Prostate gland (tissue), 2 donors: ENCODE measurements around the gene B4GALNT4. TPM values are rescaled to one million over a fixed set of nuclear protein-coding genes. Genes with fewer than 3 reads are reported as not detected.

ENCODE experiments used
- DNase-seq: peaks from one replicate; pipeline ENCODE4 v3.0.0-alpha.2; 2019; ENCODE audit warnings: low spot score
- H3K27ac ChIP-seq, 2 donors: fragments of 200-600 bp; sonication (generic); 2 replicates each; pipeline ENCODE4 v1.5.1; 2017 to 2019
- H3K27me3 ChIP-seq: fragments of 200-600 bp; sonication (generic); replicated peaks from 2 replicates; pipeline ENCODE4 v1.5.1; 2019; ENCODE audit not compliant: insufficient read depth
- H3K36me3 ChIP-seq, 2 donors: fragments of 200-600 bp; sonication (generic); 1 replicate in 1 of 2; 2 replicates in 1 of 2; pipeline versions ENCODE4 v1.5.1 to v1.8.1; 2017 to 2019
- H3K4me1 ChIP-seq: fragments of 200-600 bp; sonication (generic); replicated peaks from 2 replicates; pipeline ENCODE4 v1.5.1; 2019
- H3K4me3 ChIP-seq, 2 donors: fragments of 200-600 bp; sonication (generic); 2 replicates each; pipeline ENCODE4 v1.5.1; 2017 to 2019
- H3K9me3 ChIP-seq: fragments of 200-600 bp; sonication (generic); 2 replicates; pipeline ENCODE4 v1.5.1; 2017
- POLR2A ChIP-seq: fragments of 450-650 bp; IDR thresholded peaks from one replicate; pipeline ENCODE4 v1.6.1; 2016; ENCODE audit warnings: antibody characterized with exemption, mild to moderate bottlenecking
- POLR2AphosphoS5 ChIP-seq: sonication (generic); formaldehyde crosslinking; IDR thresholded peaks from one replicate; pipeline ENCODE4 v1.6.1; 2017; ENCODE audit warnings: antibody characterized with exemption
- WGBS: methylation state at CpG from one replicate; pipeline ENCODE4 v1.1.5; 2018; 5-methylcytosine and 5-hydroxymethylcytosine counted together
- intact Hi-C: fragments of 100-400 bp; cut with DNase I; formaldehyde crosslinking; loops from one replicate; pipeline ENCODE4 v1.14.2; 2022
- total RNA-seq, 2 donors: library from RNA; depleted of rRNA; stranded (reverse); fragments of >200 nt; gene quantifications; one replicate each; pipeline ENCODE4 v1.1.0, GENCODE V29; 2016
- TF ChIP-seq, protein P1 (sequence below), 4 experiments: fragments of 200-600 bp in 2 of 4; fragments of 450-650 bp in 2 of 4; sonication (generic) in 2 of 4; IDR thresholded peaks; 1 replicate in 3 of 4; 2 replicates in 1 of 4; pipeline ENCODE4 v1.5.1; 2016 to 2019; ENCODE audit warnings: antibody characterized with exemption in 4 of 4, mild to moderate bottlenecking in 2 of 4, moderate library complexity in 2 of 4

B4GALNT4 gene
- total RNA-seq, 2 donors from 2014 or later: 5.8 to 14.2 TPM

DNA sequence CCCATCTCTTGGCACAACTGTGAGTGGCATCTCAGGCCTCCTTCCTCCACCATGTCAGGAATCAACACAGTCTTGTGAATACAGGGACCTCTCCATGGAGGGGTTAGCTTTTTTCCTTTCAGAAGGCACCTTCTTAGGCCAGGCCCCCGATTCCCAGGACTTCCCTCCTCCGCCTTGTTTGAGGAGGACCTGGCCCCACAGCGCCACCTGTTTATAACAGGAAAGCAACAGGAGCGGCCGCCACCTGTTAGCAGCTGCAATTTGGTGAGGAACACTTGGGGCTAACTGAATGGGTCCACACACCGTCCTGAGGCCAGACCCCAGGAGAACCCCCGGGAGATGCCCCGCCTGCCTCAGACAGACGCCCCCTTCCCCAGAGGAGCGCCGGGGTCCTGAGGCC is 20.9 kb downstream of the B4GALNT4 start:
- WGBS: 88% methylated on average over 11 of the region's 11 CpGs
- H3K9me3 ChIP-seq: no peaks in the 10 kb centered on the region
- no peak for TF ChIP-seq POLR2A
- TF ChIP-seq, protein P1, sequence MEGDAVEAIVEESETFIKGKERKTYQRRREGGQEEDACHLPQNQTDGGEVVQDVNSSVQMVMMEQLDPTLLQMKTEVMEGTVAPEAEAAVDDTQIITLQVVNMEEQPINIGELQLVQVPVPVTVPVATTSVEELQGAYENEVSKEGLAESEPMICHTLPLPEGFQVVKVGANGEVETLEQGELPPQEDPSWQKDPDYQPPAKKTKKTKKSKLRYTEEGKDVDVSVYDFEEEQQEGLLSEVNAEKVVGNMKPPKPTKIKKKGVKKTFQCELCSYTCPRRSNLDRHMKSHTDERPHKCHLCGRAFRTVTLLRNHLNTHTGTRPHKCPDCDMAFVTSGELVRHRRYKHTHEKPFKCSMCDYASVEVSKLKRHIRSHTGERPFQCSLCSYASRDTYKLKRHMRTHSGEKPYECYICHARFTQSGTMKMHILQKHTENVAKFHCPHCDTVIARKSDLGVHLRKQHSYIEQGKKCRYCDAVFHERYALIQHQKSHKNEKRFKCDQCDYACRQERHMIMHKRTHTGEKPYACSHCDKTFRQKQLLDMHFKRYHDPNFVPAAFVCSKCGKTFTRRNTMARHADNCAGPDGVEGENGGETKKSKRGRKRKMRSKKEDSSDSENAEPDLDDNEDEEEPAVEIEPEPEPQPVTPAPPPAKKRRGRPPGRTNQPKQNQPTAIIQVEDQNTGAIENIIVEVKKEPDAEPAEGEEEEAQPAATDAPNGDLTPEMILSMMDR (IDR thresholded peaks at IDR 0.05): no peak
- no peak for TF ChIP-seq POLR2AphosphoS5
- intact Hi-C loops: no loop called here
- peaks cover 8% of the 10 kb centered on the region for H3K4me1 ChIP-seq
- H3K27me3 ChIP-seq: no peaks in the 10 kb centered on the region
- no peak overlapping the region for H3K27ac ChIP-seq
- no peaks in the 10 kb centered on the region for H3K36me3 ChIP-seq
- H3K4me3 ChIP-seq: no peak overlapping the region
- DNase-seq: no peak

DNA sequence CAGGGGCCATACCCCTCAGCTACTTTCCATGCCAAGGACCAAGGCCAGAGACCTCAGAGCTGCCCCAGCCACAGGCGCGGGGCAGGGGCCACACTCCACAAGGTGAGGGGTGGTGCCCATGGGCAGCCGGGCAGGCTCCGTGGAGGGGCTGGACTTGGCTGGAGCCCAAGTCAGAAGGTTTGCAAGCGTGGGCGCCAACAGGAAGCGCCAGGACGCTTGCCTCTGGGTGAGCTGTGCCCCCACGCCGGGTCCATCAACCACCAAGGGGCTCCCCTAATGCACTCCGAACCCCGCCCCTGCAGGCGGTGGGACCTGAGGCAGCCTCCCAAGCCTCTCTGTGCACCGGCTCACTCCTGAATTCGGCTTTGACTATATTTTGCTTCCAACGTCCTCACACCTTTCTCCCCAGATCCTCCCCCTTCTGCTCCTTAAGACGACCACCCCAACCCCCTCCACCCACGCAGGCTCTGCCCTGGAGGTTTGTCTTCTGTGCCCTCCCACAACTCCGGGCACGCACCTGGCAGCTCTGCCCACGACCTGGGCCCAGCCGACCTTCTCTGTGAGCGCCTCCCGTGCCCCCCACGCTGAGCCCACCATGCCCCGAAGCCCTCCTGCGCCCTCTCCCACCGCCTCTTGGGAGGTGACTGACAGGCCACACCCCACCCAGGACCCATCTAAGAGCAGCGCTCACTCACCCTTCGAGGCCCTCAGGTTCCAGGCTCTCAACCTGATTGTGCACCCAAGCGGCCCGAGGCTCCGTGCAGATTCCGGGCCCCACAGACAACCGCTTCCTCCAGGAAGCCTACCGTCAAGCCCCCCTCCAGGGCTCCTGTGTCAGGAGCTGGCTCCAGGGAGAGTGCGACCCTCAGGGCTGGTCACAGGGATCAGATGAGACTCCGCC is 22.1 kb downstream of the B4GALNT4 start:
- Histone ChIP-seq H3K27ac (no peak overlapping the region), H3K36me3 (no peaks in the 10 kb centered on the region), H3K9me3 (no peaks in the 10 kb centered on the region), H3K27me3 (no peaks in the 10 kb centered on the region), H3K4me1 (peaks cover 10% of the 10 kb centered on the region), H3K4me3 (no peak overlapping the region)
- TF ChIP-seq, protein P1 (IDR thresholded peaks at IDR 0.05): no peak
- TF ChIP-seq POLR2AphosphoS5 (no peak), POLR2A (no peak)
- WGBS: 63% methylated on average over 36 of the region's 38 CpGs
- intact Hi-C loops: no loop called here
- DNase-seq: no peak

DNA sequence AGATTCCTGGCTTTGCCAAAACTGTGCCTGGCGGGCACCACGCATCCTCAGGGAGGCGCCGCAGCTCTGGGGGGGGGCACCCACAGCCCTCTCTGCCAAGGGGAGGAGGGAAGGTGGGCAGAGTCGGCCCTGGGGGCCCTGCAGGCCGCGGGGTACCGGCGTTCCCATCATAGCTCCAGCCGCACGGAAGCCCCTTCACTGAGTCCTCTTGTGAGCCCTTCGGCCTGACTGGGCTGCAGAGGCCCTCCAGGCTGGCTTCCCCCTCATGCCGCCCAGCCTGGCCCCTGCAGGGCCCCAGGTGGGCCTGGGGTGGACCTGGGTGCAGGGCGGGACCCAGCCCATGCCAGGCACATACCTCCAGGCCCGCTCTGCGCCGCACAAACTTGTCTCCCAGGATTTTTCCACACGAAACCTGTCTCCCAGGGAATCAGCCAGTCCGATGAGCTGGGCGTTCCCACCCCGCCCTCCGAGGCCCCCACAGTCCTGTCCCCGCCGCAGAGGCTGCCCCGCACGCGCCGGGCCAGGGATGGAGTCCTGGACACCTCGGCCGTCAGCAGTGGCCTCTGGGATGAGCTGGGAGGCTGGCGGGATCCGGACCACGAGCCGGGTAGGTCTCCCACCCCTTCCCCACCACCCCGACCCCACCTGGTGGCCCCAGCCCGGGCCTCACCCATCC is 22.9 kb downstream of the B4GALNT4 start:
- DNase-seq: no peak
- intact Hi-C loops: no loop called here
- no peak overlapping the region for H3K4me3 ChIP-seq
- H3K4me1 ChIP-seq: peaks cover 10% of the 10 kb centered on the region
- TF ChIP-seq POLR2A: no peak
- TF ChIP-seq POLR2AphosphoS5: no peak
- TF ChIP-seq, protein P1 (IDR thresholded peaks at IDR 0.05): no peak
- H3K9me3 ChIP-seq: no peaks in the 10 kb centered on the region
- no peaks in the 10 kb centered on the region for H3K27me3 ChIP-seq
- H3K36me3 ChIP-seq: no peaks in the 10 kb centered on the region
- 71% methylated on average over 36 of the region's 36 CpGs for WGBS
- H3K27ac ChIP-seq: no peak overlapping the region

DNA sequence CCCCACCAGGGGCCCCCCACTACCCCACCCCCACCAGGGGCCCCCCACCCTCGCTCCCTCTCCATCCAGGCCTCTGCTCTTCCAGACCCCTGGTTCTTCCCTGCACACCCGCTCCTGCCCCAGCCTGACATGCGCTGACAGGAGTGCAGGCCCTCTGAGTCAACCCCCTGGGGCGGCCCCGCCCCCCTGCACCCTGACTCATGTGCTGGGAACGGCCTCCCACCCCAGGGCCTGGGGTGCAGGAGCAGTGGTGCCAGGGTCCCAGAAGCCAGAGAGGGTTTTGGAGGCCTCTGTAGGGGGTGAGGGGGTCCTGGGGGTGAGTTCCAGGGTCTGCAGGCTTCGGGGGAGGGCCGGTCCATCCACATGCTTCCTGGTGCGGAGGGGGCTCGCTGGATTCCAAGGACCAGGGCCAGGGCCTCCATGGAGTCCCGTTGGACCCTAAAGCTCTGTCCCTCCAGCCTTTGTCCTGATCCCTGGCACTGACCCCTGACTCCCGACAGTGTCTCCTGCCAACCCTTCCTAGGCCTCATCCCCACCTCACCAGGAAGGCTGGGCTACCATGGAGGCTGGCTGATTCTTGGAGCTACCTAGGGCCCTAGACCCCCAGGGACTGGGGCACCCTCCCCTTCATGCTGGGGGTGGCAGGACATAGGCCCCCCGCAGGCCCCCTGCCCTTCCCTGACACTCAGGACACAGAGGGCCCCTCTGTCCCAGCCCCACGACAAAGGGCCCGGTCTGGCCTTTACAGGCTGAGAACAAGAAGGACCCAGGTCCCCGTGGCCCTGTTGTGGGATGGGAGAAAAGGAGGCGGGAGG is 24.1 kb downstream of the B4GALNT4 start:
- Histone ChIP-seq H3K9me3 (no peaks in the 10 kb centered on the region), H3K4me1 (peaks cover 10% of the 10 kb centered on the region), H3K4me3 (peak overlapping the region; percentile 40 to 55), H3K36me3 (no peaks in the 10 kb centered on the region), H3K27ac (peak overlapping the region; percentile 75 to 76), H3K27me3 (no peaks in the 10 kb centered on the region)
- DNase-seq: peak; percentile 80
- 28% methylated on average over 17 of the region's 17 CpGs for WGBS
- peak; percentile 64 for TF ChIP-seq POLR2A
- TF ChIP-seq POLR2AphosphoS5: peak; percentile 45
- TF ChIP-seq, protein P1 (IDR thresholded peaks at IDR 0.05): no peak
- intact Hi-C loops: no loop called here
